GM21528 (cell line): Measurements from ENCODE around the gene ITPR1.

Source experiments
- ATAC-seq: cut with Tn5 transposase; IDR thresholded peaks from one replicate; pipeline ENCODE4 v1.9.1; 2021; ENCODE audit warnings: mild to moderate bottlenecking, moderate library complexity; ENCODE audit not compliant: unreplicated experiment, low FRiP score

Gene ITPR1

GRCh38 chr3:4734454-4734853, 241.3 kb downstream of the ITPR1 start:
- no peak for ATAC-seq

- no peak for ATAC-seq
These were observed 242.1 kb downstream of the ITPR1 start for GRCh38 chr3:4735243-4735642.

- no peak for ATAC-seq
These were observed 243.2 kb downstream of the ITPR1 start for GRCh38 chr3:4736284-4736861.

GRCh38 chr3:4738737-4739274, 245.7 kb downstream of the ITPR1 start:
- no peak for ATAC-seq

- no peak for ATAC-seq
These were observed 246.4 kb downstream of the ITPR1 start for GRCh38 chr3:4739289-4740236.

GRCh38 chr3:4740397-4741105, 247.4 kb downstream of the ITPR1 start:
- no peak for ATAC-seq

- no peak for ATAC-seq
These were observed 247.9 kb downstream of the ITPR1 start for GRCh38 chr3:4741106-4741403.

GRCh38 chr3:4741404-4742307, 248.5 kb downstream of the ITPR1 start:
- no peak for ATAC-seq

GRCh38 chr3:4742359-4742758, 249.2 kb downstream of the ITPR1 start:
- ATAC-seq, result no peak

- ATAC-seq, result no peak
These were observed 250.2 kb downstream of the ITPR1 start for GRCh38 chr3:4743371-4743770.

GRCh38 chr3:4744405-4745234, 251.5 kb downstream of the ITPR1 start:
- ATAC-seq, result no peak

- ATAC-seq, result no peak
These were observed 252.1 kb downstream of the ITPR1 start for GRCh38 chr3:4745235-4745610.

GRCh38 chr3:4746241-4746958, 253.3 kb downstream of the ITPR1 start:
- no peak for ATAC-seq

GRCh38 chr3:4748127-4748526, 255.0 kb downstream of the ITPR1 start:
- ATAC-seq, result no peak

GRCh38 chr3:4748701-4749378, 255.7 kb downstream of the ITPR1 start:
- no peak for ATAC-seq

- ATAC-seq, result no peak
These were observed 256.4 kb downstream of the ITPR1 start for GRCh38 chr3:4749567-4750002.

GRCh38 chr3:4750306-4750968, 257.3 kb downstream of the ITPR1 start:
- no peak for ATAC-seq
